K562 (cell line): ENCODE data around the gene RNU5D-1. TPM values are rescaled to one million over a fixed set of nuclear protein-coding genes. Genes with fewer than 3 reads are reported as not detected.

Experiments used
- BCOR ChIP-seq: fragments of 450-650 bp; IDR thresholded peaks from 2 replicates; pipeline ENCODE4 v1.6.1; 2016
- BDP1 ChIP-seq: IDR thresholded peaks from 3 replicates; pipeline ENCODE4 v1.6.1; 2011; ENCODE audit not compliant: insufficient read length, insufficient read depth
- CSDE1 ChIP-seq, 2 experiments: fragments of 450-650 bp; IDR thresholded peaks; 2 replicates each; pipeline ENCODE4 v1.6.1; 2016; ENCODE audit warnings: mild to moderate bottlenecking in 1 of 2
- GTF2A2 ChIP-seq: IDR thresholded peaks from 2 replicates; pipeline ENCODE4 v1.6.1; 2016; ENCODE audit warnings: mild to moderate bottlenecking, missing genetic modification characterization, missing compliant biosample characterization
- OTX1 ChIP-seq: fragments of 450-650 bp; formaldehyde crosslinking; IDR thresholded peaks from 2 replicates; pipeline ENCODE4 v1.4.0; 2022; ENCODE audit warnings: mild to moderate bottlenecking
- PRMT5 ChIP-seq: sonication (generic); formaldehyde crosslinking; IDR thresholded peaks from 2 replicates; pipeline ENCODE4 v1.5.0; 2020; ENCODE audit warnings: missing genetic modification reagents
- RREB1 ChIP-seq: fragments of 250-450 bp; sonication (Bioruptor Pico); IDR thresholded peaks from 2 replicates; pipeline ENCODE4 v1.4.0; 2020
- SMARCC2 ChIP-seq: fragments of 450-650 bp; IDR thresholded peaks from 2 replicates; pipeline ENCODE4 v1.6.1; 2017; ENCODE audit warnings: antibody characterized with exemption, moderate library complexity, mild to moderate bottlenecking, low read depth
- ZNF134 ChIP-seq: fragments of 250-450 bp; sonication (Bioruptor Pico); conservative IDR thresholded peaks from 2 replicates; pipeline ENCODE4 v1.4.0; 2020
- ZNF407 ChIP-seq: fragments of 450-650 bp; IDR thresholded peaks from 2 replicates; pipeline ENCODE4 v1.6.1; 2016; ENCODE audit warnings: low read depth
- ZNF740 ChIP-seq, 3 experiments: fragments of 200-800 bp in 1 of 3; sonication (Bioruptor generic) in 1 of 3; sonication (generic) in 1 of 3; formaldehyde crosslinking in 1 of 3; IDR thresholded peaks; 2 replicates each; pipeline versions ENCODE4 v1.6.1 to v1.8.0; 2016 to 2022; ENCODE audit warnings: mild to moderate bottlenecking in 2 of 3, missing compliant biosample characterization in 2 of 3, missing genetic modification characterization in 2 of 3, missing genetic modification reagents in 1 of 3
- ZNF778 ChIP-seq: fragments of 450-650 bp; formaldehyde crosslinking; IDR thresholded peaks from 2 replicates; pipeline ENCODE4 v1.4.0; 2020; ENCODE audit warnings: mild to moderate bottlenecking, moderate library complexity
- polyA plus RNA-seq, 8 experiments: library from polyadenylated mRNA; depleted of rRNA in 4 of 8; stranded (reverse) in 5 of 8; unstranded in 3 of 8; fragments of >200 nt; fragmentation: Nextera tagmentation in 2 of 8; fragmentation: Illumina TruSeq in 1 of 8; extraction: Ambion mirVana in 2 of 8; extraction: Trizol in 1 of 8; gene quantifications; 2 replicates each; pipeline versions ENCODE4 v1.2.1 to v1.2.3, GENCODE V29; 2011 to 2014; ENCODE audit warnings: inconsistent platforms in 1 of 8, missing spikeins in 1 of 8
- total RNA-seq, 7 experiments: library from RNA; depleted of rRNA in 6 of 7; stranded (reverse); fragments of >200 nt in 6 of 7; fragmentation: Illumina TruSeq in 2 of 7; extraction: Trizol in 2 of 7; gene quantifications; 2 replicates each; pipeline versions ENCODE4 v1.2.1 to v1.2.3, GENCODE V29; 2011 to 2021; ENCODE audit warnings: low replicate concordance in 1 of 7

The RNU5D-1 gene
- total and polyA plus RNA-seq, 9 of the 15 experiments (the other 6 are each of a cell fraction or from before 2014, with no cell fraction given) = under 0.01 TPM; not detected in 8

GRCh38 chr1:44775078-44775929 lies 44.3 kb upstream of the RNU5D-1 start, which contains the start of gene RPS8 (continued):
- TF ChIP-seq ZNF778 = no peak
- peak; percentile 75; the same call in 1 of the 2 replicates for TF ChIP-seq SMARCC2
- no peak; the same call in 1 of the 2 replicates for TF ChIP-seq ZNF407
- peak; percentile 60; the same call in 1 of the 2 replicates for TF ChIP-seq ZNF740 (CRISPR knock-in tag; IDR thresholded peaks at IDR 0.05)
- no peak for TF ChIP-seq ZNF740 (tag; IDR thresholded peaks at IDR 0.05)
- peak; percentile 53; the same call in 1 of the 2 replicates for TF ChIP-seq BCOR
- TF ChIP-seq RREB1 (CRISPR knock-in tag) = peak; percentile 69; the same call in 1 of the 2 replicates
- TF ChIP-seq BDP1 = no peak
- TF ChIP-seq GTF2A2 (tag) = peak; percentile 83
- no peak for TF ChIP-seq ZNF134 (CRISPR knock-in tag)
- peak; percentile 77 for TF ChIP-seq OTX1 (CRISPR knock-in tag)
- TF ChIP-seq CSDE1 (IDR thresholded peaks at IDR 0.05) = peak in 1 of 2 experiments; percentile 96; a peak in 2 of 4 replicates
- TF ChIP-seq PRMT5 = no peak
